ENCODE data around the gene ATP2B2. TPM values are rescaled to one million over a fixed set of nuclear protein-coding genes. Genes with fewer than 3 reads are reported as not detected.

Gene ATP2B2
- polyA plus RNA-seq, 12 donors, result 0.85 to 11.8 (median 3.6) TPM; not detected in 2

GRCh38 chr3:10511809-10512494, 6.6 kb upstream of the ATP2B2 start:
- DNase-seq, result no peak

GRCh38 chr3:10510743-10511432, 5.5 kb upstream of the ATP2B2 start:
- DNase-seq, result no peak

- no peak for DNase-seq
These were observed 4.8 kb upstream of the ATP2B2 start for GRCh38 chr3:10510086-10510742.

- no peak for DNase-seq
These were observed 3.9 kb upstream of the ATP2B2 start for GRCh38 chr3:10509325-10509724.

- DNase-seq, result no peak
These were observed 3.4 kb upstream of the ATP2B2 start for GRCh38 chr3:10508619-10509260.

- DNase-seq, result no peak
These were observed 2.8 kb upstream of the ATP2B2 start for GRCh38 chr3:10508235-10508618.

- no peak for DNase-seq
These were observed 1.9 kb upstream of the ATP2B2 start for GRCh38 chr3:10507331-10507730.

GRCh38 chr3:10506696-10507095, 1.3 kb upstream of the ATP2B2 start:
- DNase-seq, result no peak

GRCh38 chr3:10505791-10506585, 602 bp upstream of the ATP2B2 start:
- no peak for DNase-seq

- DNase-seq, result no peak
These were observed 976 bp downstream of the ATP2B2 start for GRCh38 chr3:10504171-10505049.

- DNase-seq, result no peak
These were observed 2.1 kb downstream of the ATP2B2 start for GRCh38 chr3:10503217-10503796.

- no peak for DNase-seq
These were observed 3.1 kb downstream of the ATP2B2 start for GRCh38 chr3:10502185-10502880.

GRCh38 chr3:10501664-10502052, 3.7 kb downstream of the ATP2B2 start:
- no peak for DNase-seq

GRCh38 chr3:10500717-10501663, 4.4 kb downstream of the ATP2B2 start:
- DNase-seq, result no peak

- no peak for DNase-seq
These were observed 7.1 kb downstream of the ATP2B2 start for GRCh38 chr3:10498271-10498670.

GRCh38 chr3:10497439-10497838, 7.9 kb downstream of the ATP2B2 start:
- no peak for DNase-seq

GRCh38 chr3:10496121-10496863, 9.1 kb downstream of the ATP2B2 start:
- DNase-seq, result no peak

GRCh38 chr3:10495614-10496013, 9.8 kb downstream of the ATP2B2 start:
- DNase-seq, result no peak
